ENCODE measurements around the gene GLUD1. TPM values are rescaled to one million over a fixed set of nuclear protein-coding genes. Genes with fewer than 3 reads are reported as not detected.
"Not testable (repeated sequence)": the region's sequence is repeated elsewhere in the genome, so short reads cannot be mapped to it uniquely, and the experiment has no call there.

Gene GLUD1
- total RNA-seq, 1 donor = 123 TPM

DNA sequence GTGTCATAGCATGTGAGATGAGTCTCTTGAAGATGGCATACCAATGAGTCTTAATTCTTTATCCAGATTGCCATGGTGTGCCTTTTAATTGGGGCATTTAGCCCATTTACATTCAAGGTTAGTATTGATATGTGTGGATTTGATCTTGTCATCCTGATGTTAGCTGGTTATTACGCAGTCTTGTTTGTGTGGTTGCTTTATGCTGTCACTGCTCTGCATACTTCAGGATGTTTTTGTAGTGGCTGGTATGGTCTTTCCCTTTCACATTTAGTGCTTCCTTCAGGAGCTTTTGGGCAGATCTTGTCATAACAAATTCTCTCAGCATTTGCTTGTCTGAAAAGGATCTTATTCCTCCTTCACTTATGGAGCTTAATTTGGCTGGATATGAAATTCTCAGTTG, 58.0 kb downstream of the GLUD1 start:
- Histone ChIP-seq H3K27me3 (ENCODE audit: insufficient read depth, low read length) (no peaks in the 10 kb centered on the region), H3K4me3 (ENCODE audit: low read length) (no peak overlapping the region), H3K9me3 (ENCODE audit: low read depth, low read length) (no peaks in the 10 kb centered on the region), H3K4me1 (ENCODE audit: insufficient read depth, low read length) (no peaks in the 10 kb centered on the region)

DNA sequence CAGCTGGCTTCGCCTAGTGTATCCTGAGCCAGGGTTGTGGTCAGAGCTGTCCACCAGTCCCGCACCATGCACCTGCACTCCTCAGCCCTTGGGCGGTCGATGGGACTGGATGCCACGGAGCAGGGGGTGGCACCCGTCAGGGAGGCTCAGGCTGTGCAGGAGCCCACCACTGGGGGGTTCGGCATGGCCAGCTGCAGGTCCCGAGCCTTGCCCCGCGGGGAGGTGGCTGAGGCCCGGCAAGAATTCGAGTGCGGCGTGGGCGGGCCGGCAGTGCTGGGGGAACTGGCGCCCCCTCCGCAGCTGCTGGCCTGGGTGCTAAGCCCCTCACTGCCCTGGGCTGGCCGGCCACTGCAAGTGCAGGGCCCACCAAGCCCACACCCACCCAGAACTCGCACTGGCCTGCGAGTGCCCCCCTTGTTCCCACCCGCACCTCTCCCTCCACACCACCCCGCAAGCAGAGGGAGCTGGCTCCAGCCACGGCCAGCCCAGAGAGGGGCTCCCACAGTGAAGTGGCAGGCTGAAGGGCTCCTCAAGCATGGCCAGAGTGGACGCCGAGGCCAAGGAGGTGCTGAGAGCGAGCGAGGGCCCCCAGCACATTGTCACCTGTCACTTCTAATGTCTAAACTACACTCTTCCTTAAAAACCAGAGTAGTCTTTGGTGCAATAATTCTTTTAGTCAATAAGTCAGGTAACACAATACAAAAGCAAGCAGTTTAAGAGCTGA, 63.6 kb downstream of the GLUD1 start:
- Histone ChIP-seq H3K27me3 (ENCODE audit: insufficient read depth, low read length) (no peaks in the 10 kb centered on the region), H3K4me1 (ENCODE audit: insufficient read depth, low read length) (no peaks in the 10 kb centered on the region), H3K4me3 (ENCODE audit: low read length) (no peak overlapping the region), H3K9me3 (ENCODE audit: low read depth, low read length) (no peaks in the 10 kb centered on the region)

DNA sequence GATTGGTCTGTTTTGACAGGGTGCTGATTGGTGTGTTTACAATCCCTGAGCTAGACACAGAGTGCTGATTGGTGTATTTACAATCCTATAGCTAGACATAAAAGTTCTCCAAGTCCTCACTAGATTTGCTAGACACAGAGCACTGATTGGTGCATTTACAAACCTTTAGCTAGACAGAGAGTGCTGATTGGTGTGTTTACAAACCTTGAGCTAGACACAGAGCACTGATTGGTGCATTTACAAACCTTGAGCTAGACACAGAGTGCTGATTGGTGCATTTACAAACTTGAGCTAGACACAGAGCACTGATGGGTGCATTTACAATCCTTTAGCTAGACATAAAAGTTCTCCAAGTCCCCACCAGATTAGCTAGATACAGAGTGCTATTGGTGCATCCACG, 64.2 kb downstream of the GLUD1 start:
- not testable (repeated sequence) for H3K4me1 ChIP-seq (ENCODE audit: insufficient read depth, low read length)

DNA sequence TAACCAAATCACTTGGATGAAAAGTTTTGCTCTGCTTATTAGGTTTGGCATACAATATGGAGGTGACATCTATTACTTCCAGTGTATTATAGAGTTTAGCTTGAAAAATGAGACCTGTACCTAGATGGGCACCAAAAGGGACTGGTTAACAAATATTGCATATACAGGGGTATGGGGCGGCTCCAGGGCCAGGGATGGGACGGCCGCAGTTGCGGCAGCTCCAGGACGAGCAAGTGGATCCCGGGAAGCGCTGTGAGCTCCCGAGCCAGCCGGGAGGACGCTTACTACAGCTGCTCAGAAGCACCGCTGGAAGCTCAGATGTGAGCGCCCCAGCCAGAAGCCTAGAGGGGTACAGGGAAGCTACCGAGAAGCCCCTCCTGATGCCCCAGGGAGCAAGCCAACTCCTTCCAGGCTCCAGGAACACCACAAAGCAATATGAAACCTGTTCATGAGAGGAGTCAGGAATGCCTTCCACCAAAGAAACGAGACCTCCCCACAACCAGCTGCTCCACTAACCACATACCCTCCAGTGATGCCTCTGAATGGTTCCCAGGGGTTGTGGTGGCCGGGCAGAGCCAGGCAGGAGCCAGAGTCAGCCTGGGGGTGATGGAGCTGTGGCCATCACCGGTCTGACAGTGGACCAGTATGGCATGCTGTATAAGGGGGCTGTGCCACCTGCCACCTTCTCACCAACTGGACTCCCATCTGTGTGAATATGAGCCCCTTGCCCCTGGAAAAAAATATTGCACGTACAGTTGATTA, 67.7 kb downstream of the GLUD1 start:
- H3K4me3 ChIP-seq (ENCODE audit: low read length); H3K4me1 ChIP-seq (ENCODE audit: insufficient read depth, low read length); H3K9me3 ChIP-seq (ENCODE audit: low read depth, low read length); H3K27me3 ChIP-seq (ENCODE audit: insufficient read depth, low read length): not testable (repeated sequence)

More for the DNA sequence above, 64.2 kb downstream of the GLUD1 start:
- H3K9me3 ChIP-seq (ENCODE audit: low read depth, low read length); H3K27me3 ChIP-seq (ENCODE audit: insufficient read depth, low read length); H3K4me3 ChIP-seq (ENCODE audit: low read length): not testable (repeated sequence)

DNA sequence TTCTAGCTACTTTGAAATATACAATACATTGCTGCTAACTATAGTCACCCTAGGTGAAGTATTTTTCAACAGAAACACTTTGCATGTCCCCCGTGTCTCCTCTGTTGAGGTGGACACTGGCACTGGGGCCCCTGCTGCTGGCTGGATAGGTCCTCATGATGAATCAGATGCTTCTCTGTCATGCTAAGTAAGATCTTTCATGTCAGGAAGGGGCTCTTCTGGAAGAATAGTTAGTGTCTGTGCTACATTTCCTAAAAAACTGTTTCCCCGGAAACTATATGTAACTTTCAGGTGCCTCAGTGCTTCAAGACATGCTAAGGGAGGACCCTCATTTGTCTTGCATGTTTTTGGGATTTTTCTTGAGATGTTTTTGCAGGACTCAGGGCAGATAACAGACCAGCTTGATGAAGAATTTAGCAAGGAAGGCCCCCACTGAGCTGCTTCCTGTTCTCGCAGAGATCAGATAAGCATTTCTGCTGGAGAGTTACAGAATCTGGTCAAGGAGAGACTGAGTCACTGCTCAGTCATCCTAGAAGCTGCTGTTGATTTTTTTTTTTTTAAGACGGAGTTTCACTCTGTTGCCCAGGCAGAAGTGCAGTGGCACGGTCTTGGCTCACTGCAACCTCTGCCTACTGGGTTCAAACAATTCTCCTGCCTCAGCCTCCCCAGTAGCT, 69.2 kb downstream of the GLUD1 start:
- not testable (repeated sequence) for H3K9me3 ChIP-seq (ENCODE audit: low read depth, low read length); H3K4me1 ChIP-seq (ENCODE audit: insufficient read depth, low read length); H3K4me3 ChIP-seq (ENCODE audit: low read length); H3K27me3 ChIP-seq (ENCODE audit: insufficient read depth, low read length)

DNA sequence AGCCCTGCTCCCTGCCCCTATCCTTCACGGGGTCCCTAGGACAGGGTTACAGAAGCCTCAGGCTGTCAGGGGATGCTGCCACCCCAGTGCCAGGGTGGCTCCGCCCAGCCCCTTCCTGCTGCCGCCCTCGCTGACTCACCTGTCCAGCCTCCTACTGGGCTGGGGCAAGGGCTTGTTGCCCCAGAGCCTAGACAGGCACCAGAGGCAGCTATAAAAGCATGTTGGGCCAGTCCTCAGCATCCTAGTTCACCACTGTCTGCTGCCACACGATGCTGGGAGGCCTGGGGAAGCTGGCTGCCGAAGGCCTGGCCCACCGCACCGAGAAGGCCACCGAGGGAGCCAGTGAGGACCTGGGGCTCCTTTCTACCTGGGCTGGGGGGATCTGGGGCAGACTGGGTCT, 74.6 kb downstream of the GLUD1 start, which contains the start of gene FAM25A:
TSS of gene FAM25A (plus strand) at position 239 of the 400 bp plus-strand sequence. CDS start at position 270, 31 bp downstream.
- not testable (repeated sequence) for H3K9me3 ChIP-seq (ENCODE audit: low read depth, low read length); H3K4me1 ChIP-seq (ENCODE audit: insufficient read depth, low read length); H3K4me3 ChIP-seq (ENCODE audit: low read length); H3K27me3 ChIP-seq (ENCODE audit: insufficient read depth, low read length)

DNA sequence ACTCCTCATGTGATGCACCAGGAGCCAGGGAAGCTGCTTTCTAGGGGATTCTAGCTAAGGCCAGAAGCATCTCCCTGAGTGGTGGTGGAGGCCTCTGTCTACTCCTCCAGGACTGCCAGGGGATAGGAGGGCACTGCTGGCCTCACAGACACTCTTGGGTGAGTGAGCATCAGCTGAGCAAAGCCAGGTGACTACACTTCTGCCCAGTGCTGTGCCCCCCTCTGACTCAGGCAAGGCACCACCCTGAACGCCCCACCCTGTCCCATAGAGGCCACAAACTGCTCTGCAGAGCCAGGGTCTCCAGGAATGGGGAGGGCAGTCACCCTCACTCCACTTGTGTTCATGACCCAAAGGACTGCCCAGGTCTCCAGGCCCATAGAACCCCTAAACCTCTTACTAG, 75.1 kb downstream of the GLUD1 start:
- not testable (repeated sequence) for H3K9me3 ChIP-seq (ENCODE audit: low read depth, low read length); H3K4me3 ChIP-seq (ENCODE audit: low read length); H3K27me3 ChIP-seq (ENCODE audit: insufficient read depth, low read length); H3K4me1 ChIP-seq (ENCODE audit: insufficient read depth, low read length)

DNA sequence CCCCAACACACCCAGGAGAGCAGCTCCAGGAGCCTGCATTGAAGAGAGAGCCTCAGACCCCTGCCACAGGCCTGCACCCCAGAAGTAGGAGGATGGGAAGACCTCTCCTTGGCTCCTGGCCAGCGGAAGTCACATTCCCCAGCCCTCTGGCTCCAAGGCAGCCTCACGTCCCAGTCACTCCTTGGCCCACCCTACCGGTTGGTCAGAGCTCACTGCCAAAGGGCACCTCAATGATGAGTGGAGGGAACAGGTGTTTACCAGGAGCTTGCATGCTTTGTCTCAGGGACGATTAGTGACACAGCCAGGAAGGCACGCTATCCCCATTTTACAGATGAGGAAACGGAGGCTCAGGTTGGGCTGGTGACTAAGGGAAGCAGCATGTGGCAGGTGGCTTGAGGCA, 75.6 kb downstream of the GLUD1 start:
- H3K9me3 ChIP-seq (ENCODE audit: low read depth, low read length); H3K4me1 ChIP-seq (ENCODE audit: insufficient read depth, low read length); H3K27me3 ChIP-seq (ENCODE audit: insufficient read depth, low read length); H3K4me3 ChIP-seq (ENCODE audit: low read length): not testable (repeated sequence)

DNA sequence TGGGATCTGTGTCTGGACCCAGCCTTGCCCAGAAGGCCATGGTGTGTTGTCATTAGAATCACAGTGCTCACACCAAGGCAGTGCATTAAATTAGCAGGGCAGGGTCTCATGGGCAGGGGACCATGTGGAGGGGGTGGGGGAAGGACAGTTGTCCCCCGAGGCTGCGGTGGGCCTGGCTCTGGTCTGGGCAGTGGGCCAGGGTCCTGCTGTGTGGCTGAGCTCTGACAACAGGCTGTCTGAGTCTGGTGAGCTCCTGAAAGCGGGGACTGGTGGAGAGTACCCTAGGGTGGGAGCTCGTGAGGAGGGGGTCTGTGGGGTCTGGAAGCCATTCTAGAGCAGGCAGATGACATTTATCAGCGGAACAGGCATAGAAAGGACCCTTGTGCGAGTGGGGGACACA, 76.5 kb downstream of the GLUD1 start:
- H3K27me3 ChIP-seq (ENCODE audit: insufficient read depth, low read length); H3K4me1 ChIP-seq (ENCODE audit: insufficient read depth, low read length); H3K9me3 ChIP-seq (ENCODE audit: low read depth, low read length); H3K4me3 ChIP-seq (ENCODE audit: low read length): not testable (repeated sequence)

DNA sequence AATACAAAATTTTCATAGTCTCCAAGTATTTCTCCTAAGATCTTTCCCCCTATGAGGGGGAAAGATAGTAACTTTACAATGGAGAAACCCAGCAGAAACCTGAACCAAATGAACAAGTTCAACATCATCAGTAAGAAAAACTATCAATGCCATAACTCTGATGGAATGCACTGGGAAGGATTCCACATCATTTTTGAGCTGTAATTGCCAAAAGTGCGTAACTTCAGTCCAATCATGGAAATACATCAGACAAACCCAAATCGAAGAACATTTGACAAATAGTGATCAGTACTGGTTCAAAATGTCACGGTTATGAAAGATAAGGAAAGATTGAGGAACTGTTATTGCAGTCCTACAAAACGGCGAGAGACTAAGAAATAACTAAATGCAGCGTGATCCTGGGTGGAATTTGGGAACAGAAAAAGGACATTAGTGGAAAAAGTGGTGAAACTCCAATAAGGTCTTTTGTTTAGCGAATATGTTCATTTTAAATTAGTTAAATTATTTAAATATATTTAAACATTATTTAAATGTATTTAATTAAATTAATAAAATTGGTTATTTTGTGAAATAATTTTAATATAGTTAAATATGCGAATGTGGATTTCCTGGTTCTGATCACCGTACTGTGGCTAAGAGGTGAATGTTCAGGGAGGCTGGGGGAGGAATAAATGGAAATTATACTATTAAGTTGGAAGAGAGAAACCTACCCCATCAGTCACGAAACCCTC, 79.5 kb downstream of the GLUD1 start:
- H3K4me1 ChIP-seq (ENCODE audit: insufficient read depth, low read length); H3K9me3 ChIP-seq (ENCODE audit: low read depth, low read length); H3K4me3 ChIP-seq (ENCODE audit: low read length); H3K27me3 ChIP-seq (ENCODE audit: insufficient read depth, low read length): not testable (repeated sequence)

DNA sequence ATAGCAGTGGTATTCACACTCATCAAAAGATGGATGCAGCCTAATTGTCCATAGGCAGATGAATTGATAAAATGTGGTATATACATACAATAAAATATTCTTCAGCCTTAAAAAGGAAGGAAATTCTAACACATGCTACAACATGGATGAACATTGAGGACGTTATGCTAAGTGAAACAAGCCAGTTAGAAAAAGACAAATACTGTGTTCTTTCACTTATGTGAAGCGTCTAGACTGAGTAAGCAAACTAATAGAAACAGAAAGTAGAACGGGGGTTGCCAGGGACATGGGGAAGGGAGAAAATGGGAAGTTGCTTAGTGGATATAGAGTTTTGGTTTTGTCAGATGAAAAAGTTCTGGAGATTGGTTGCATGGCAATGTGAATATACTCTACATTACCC, 81.1 kb downstream of the GLUD1 start:
- H3K4me3 ChIP-seq (ENCODE audit: low read length); H3K9me3 ChIP-seq (ENCODE audit: low read depth, low read length); H3K27me3 ChIP-seq (ENCODE audit: insufficient read depth, low read length); H3K4me1 ChIP-seq (ENCODE audit: insufficient read depth, low read length): not testable (repeated sequence)

DNA sequence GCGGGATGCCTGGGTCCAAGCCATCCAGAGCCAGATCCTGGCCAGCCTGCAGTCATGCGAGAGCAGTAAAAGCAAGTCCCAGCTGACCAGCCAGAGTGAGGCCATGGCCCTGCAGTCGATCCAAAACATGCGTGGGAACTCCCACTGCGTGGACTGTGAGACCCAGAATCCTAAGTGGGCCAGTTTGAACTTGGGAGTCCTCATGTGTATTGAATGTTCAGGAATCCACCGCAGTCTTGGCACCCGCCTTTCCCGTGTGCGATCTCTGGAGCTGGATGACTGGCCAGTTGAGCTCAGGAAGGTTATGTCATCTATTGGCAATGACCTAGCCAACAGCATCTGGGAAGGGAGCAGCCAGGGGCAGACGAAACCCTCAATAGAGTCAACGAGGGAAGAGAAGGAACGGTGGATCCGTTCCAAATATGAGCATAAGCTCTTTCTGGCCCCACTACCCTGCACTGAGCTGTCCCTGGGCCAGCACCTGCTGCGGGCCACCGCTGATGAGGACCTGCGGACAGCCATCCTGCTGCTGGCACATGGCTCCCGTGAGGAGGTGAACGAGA, 85.4 kb downstream of the GLUD1 start:
- H3K4me1 ChIP-seq (ENCODE audit: insufficient read depth, low read length); H3K9me3 ChIP-seq (ENCODE audit: low read depth, low read length); H3K27me3 ChIP-seq (ENCODE audit: insufficient read depth, low read length); H3K4me3 ChIP-seq (ENCODE audit: low read length): not testable (repeated sequence)

DNA sequence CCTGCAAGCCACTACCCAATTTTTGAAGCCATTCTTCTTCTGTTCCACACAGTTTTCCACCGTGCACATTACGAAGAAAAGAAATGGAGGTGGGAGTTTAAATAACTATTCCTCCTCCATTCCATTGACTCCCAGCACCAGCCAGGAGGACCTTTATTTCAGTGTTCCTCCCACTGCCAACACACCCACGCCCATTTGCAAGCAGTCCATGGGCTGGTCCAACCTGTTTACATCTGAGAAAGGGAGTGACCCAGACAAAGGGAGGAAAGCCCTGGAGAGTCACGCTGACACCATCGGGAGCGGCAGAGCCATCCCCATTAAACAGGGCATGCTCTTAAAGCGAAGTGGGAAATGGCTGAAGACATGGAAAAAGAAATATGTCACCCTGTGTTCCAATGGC, 86.3 kb downstream of the GLUD1 start:
- not testable (repeated sequence) for H3K4me1 ChIP-seq (ENCODE audit: insufficient read depth, low read length); H3K27me3 ChIP-seq (ENCODE audit: insufficient read depth, low read length); H3K4me3 ChIP-seq (ENCODE audit: low read length); H3K9me3 ChIP-seq (ENCODE audit: low read depth, low read length)

DNA sequence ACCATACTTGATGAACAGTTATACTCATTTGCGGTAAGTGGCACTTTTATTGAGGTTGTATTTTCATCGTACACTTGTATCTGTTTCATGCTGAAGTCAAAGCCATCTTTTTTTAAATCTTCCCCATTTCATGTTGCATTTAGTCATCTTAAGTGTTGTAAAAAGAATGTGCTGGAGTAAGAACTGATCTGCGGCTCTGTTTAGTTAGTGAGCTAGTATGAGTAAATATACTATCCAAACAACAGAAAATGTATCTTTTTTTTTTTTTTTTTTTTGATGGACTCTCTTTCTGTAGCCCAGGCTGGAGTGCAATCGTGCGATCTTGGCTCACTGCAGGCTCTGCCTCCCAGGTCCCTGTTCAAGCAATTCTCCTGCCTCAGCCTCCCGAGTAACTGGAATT, 87.0 kb downstream of the GLUD1 start:
- not testable (repeated sequence) for H3K4me1 ChIP-seq (ENCODE audit: insufficient read depth, low read length); H3K4me3 ChIP-seq (ENCODE audit: low read length); H3K9me3 ChIP-seq (ENCODE audit: low read depth, low read length); H3K27me3 ChIP-seq (ENCODE audit: insufficient read depth, low read length)

DNA sequence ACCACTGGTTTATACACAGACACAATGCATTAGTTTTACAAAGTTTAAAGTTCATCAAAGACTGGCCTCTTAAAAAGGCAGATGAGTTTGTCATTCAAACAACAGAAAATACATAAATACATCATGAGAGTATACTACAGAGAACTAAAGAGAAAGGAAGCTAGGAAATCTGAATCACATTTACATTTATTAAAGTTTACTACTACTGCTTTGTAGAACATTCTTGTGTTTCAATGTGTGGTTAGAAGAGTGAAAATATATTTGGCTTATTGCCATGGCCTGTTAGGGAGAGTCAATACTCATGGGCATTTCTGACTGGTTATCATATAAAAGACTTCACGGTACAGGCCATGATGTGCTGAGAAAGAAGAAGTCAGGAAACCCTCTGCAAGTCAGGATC, 87.5 kb downstream of the GLUD1 start:
- H3K4me3 ChIP-seq (ENCODE audit: low read length); H3K4me1 ChIP-seq (ENCODE audit: insufficient read depth, low read length); H3K27me3 ChIP-seq (ENCODE audit: insufficient read depth, low read length); H3K9me3 ChIP-seq (ENCODE audit: low read depth, low read length): not testable (repeated sequence)

Measured in mononuclear cell (primary cell).